Activated T-cell treated with anti-CD3 and anti-CD28 coated beads for 48 hours (primary cell): ENCODE data around the gene GPRASP2.
"Not testable (repeated sequence)": the region's sequence is repeated elsewhere in the genome, so short reads cannot be mapped to it uniquely, and the experiment has no call there.

Source experiments
- DNase-seq: peaks from one replicate; pipeline ENCODE4 v3.0.0-alpha.2; 2020; ENCODE audit warnings: low read depth

Gene GPRASP2

GRCh38 chrX:102712216-102712966 is at the start of gene GPRASP2:
GPRASP2 (plus strand) TSS chrX:102712448; CDS start chrX:102714870, 2,422 bp downstream.
- no peak for DNase-seq

GRCh38 chrX:102663820-102664219 is 48.4 kb upstream of the GPRASP2 start:
- DNase-seq: not testable (repeated sequence)

GRCh38 chrX:102667034-102667433 is 45.2 kb upstream of the GPRASP2 start:
- not testable (repeated sequence) for DNase-seq

GRCh38 chrX:102669526-102669925 is 42.7 kb upstream of the GPRASP2 start:
- no peak for DNase-seq

- DNase-seq: no peak
Observed at GRCh38 chrX:102672856-102673255, 39.4 kb upstream of the GPRASP2 start.

- DNase-seq: not testable (repeated sequence)
Observed at GRCh38 chrX:102677479-102677878, 34.8 kb upstream of the GPRASP2 start.

GRCh38 chrX:102684772-102685520 is 27.3 kb upstream of the GPRASP2 start:
- DNase-seq: no peak

- DNase-seq: no peak
Observed at GRCh38 chrX:102694749-102695148, 17.5 kb upstream of the GPRASP2 start.

GRCh38 chrX:102696306-102696705 is 15.9 kb upstream of the GPRASP2 start:
- no peak for DNase-seq

- DNase-seq: no peak
Observed at GRCh38 chrX:102697494-102697893, 14.8 kb upstream of the GPRASP2 start.

- DNase-seq: no peak
Observed at GRCh38 chrX:102708900-102709299, 3.3 kb upstream of the GPRASP2 start.

GRCh38 chrX:102711872-102712215 is 404 bp upstream of the GPRASP2 start:
- DNase-seq: no peak

- DNase-seq: no peak
Observed at GRCh38 chrX:102712981-102713625, 855 bp downstream of the GPRASP2 start.

- DNase-seq: no peak
Observed at GRCh38 chrX:102714994-102715393, 2.7 kb downstream of the GPRASP2 start.

GRCh38 chrX:102715967-102716366 is 3.7 kb downstream of the GPRASP2 start:
- no peak for DNase-seq

GRCh38 chrX:102720237-102721168 is 8.3 kb downstream of the GPRASP2 start, which contains the start of gene GPRASP3:
GPRASP3 (plus strand) TSS chrX:102720743; CDS start chrX:102748996, 28,253 bp downstream.
- peak; percentile 60 for DNase-seq

GRCh38 chrX:102721169-102721506 is 8.9 kb downstream of the GPRASP2 start:
- DNase-seq: not testable (repeated sequence)

- DNase-seq: no peak
Observed at GRCh38 chrX:102723456-102723855, 11.2 kb downstream of the GPRASP2 start.

GRCh38 chrX:102727761-102728160 is 15.5 kb downstream of the GPRASP2 start:
- DNase-seq: no peak

- no peak for DNase-seq
Observed at GRCh38 chrX:102728646-102729045, 16.4 kb downstream of the GPRASP2 start.

GRCh38 chrX:102739657-102740056 is 27.4 kb downstream of the GPRASP2 start:
- no peak for DNase-seq

GRCh38 chrX:102744307-102744706 is 32.1 kb downstream of the GPRASP2 start:
- DNase-seq: no peak
